NCI-H1105 treated with DMSO at 0.1 percent for 48 hours (cell line): Measurements from ENCODE around the gene MESP2.
A peak's percentile ranks its signal among the peaks of the same experiment; 100 is the strongest.
"Not testable (repeated sequence)": the region's sequence is repeated elsewhere in the genome, so short reads cannot be mapped to it uniquely, and the experiment has no call there.

Experiments
- DNase-seq: peaks from one replicate; lab custom pipeline; 2025; lab: John Stamatoyannopoulos, UW

Gene MESP2

DNA sequence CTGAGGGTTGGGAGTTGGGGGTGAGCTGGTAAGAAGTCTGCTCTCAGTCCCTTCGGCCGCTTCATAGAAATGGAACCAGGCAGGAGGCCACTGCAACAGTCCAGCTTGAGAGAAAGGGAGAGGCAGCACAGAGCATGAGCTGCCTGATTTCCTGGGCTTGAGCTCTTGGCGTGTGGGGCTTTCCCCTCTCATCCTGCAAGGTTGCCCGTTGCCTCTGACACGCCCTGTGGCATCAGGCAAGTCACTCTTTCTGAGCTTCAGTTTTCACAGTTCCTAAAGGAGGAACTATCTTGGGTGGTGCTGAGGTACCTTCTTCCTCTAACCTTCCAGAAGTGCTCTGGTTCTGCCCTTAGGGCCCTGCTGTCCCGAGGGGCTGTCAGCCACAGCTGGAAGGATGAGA, 4.9 kb downstream of the MESP2 start:
- no peak for DNase-seq

DNA sequence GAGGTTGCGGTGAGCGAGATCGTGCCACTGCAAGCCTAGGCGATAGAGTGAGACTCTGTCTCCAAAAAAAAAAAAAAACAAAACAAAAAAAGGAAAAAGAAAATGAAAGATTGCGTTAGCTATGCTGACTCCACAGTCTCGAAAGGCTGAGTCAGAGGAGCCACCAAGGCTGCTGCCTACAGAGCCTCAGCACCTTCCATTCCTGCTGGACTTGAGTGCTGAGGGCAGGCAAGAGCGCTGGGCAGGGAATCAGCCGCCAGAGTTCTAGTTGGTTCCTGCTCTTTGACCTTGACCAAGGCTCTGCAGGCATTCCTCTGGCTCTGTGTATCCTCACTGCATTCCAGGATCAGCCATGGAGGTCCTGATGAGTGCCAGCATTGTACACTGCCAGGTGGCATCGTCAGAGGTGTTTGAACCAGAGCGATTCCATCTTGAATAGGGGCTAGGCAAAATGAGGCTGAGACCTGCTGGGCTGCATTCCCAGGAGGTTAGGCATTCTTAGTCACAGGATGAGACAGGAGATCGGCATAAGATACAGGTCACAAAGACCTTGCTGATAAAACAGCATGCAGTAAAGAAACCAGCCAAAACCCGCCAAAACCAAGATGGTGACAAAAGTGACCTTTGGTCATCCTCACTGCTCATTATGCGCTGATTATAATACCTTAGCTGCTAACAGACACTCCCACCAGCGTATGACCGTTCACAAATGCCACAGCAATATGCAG, 5.9 kb downstream of the MESP2 start:
- no peak for DNase-seq

DNA sequence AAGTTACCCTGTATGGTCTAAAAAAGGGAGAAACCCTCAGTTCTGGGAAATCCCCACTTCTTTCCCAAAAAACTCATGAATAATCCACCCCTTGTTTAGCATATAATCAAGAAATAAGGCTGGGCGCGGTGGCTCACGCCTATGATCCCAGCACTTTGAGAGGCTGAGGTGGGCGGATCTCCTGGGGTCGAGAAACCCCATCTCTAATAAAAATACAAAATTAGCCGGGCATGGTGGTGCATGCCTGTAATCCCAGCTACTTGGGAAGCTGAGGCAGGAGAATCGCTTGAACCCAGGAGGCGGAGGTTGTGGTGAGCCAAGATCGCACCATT, 6.5 kb downstream of the MESP2 start:
- DNase-seq = not testable (repeated sequence)

GRCh38 chr15:89783111-89783860, 7.2 kb downstream of the MESP2 start:
- no peak for DNase-seq

GRCh38 chr15:89783861-89784685, 7.9 kb downstream of the MESP2 start:
- DNase-seq = no peak

GRCh38 chr15:89784686-89784960, 8.5 kb downstream of the MESP2 start:
- DNase-seq = no peak

- no peak for DNase-seq
Observed at GRCh38 chr15:89785064-89785773, 9.1 kb downstream of the MESP2 start.

DNA sequence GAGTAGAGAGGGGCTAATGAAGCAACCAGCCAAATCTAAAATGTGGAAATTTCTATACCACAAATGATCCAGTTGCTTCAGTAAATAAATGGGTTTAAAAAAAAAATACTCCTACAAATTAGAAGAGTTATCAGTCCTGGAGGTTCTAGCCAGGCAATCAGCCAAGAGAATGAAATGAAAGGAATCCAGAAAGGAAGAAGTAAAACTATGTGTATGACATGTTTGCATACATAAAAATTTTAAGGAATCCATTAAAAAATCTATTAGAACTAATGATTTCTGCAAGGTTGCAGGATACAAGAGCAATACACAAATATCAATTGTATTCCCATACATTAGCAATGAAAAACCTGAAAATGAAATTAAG, 9.6 kb downstream of the MESP2 start:
- DNase-seq = no peak

GRCh38 chr15:89787944-89788343, 11.8 kb downstream of the MESP2 start:
- no peak for DNase-seq

DNA sequence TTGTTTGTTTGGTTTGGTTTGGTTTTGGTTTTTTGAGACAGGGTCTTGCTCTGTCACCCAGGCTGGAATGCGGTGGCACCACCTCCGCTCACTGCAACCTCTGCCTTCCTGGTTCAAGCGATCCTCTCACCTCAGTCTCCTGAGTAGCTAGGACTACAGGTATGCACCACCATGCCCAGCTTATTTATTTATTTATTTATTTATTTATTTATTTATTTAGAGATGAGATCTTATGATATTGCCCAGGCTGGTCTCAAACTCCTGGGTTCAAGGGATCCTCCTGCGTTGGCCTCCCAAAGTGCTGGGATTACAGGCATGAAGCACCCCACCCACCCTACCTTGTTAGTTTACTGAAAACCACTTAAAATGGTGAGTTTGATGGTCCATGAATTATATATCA, 12.5 kb downstream of the MESP2 start:
- not testable (repeated sequence) for DNase-seq

- DNase-seq = no peak
Observed at GRCh38 chr15:89790206-89790605, 14.1 kb downstream of the MESP2 start.

DNA sequence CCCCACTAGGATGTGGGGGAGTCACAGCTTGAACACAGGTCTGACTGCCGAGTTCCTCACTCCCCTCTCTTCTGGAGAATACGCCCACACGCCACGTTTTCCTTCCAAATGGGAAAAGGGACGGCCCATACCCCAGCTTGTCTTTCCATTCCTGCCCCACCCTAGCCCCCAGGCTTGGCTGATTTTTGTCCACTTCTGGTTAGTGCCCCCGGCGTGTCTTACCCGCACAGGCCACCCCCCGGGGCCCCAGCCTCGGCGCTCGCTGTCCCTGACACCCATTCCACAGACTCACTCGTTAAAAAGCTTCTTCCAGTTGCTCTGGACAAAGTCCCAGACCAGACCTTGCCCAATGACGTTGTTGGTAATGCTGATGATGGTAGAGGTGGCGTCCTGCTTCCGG, 14.5 kb downstream of the MESP2 start:
- DNase-seq = no peak

DNA sequence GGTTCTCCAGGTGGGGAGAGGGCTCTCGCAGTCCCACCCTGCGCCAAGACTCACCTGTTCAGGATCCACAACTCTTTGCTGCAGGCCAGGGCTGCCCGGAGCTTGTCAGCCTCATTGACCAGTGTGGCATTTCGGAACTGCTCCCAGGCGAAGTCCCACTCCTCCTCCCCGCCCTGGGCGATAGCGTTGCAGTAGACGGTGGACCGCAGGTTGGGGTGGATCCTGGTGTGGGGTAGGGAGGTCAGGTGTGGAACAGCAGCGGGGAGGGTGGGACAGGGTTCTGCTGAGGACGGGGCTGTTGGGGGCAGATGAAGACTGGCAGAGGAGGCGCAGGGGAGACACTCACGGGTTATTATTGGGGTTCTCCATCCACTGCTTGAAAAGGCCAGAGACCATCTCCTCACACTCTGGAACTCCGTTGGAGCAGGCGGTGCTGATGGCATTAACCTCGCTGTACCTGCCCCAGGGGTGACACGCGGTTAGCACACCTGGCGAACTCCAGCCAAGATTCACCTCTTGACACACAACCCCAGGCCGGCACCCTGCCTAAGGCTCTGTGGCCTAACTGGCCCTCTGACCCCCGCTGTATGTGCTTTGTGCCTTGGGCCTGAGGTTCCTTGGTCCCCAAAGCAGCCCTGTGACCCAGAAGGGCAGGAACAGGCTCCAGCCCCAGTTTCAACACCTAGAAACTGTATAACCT, 16.1 kb downstream of the MESP2 start:
- no peak for DNase-seq

DNA sequence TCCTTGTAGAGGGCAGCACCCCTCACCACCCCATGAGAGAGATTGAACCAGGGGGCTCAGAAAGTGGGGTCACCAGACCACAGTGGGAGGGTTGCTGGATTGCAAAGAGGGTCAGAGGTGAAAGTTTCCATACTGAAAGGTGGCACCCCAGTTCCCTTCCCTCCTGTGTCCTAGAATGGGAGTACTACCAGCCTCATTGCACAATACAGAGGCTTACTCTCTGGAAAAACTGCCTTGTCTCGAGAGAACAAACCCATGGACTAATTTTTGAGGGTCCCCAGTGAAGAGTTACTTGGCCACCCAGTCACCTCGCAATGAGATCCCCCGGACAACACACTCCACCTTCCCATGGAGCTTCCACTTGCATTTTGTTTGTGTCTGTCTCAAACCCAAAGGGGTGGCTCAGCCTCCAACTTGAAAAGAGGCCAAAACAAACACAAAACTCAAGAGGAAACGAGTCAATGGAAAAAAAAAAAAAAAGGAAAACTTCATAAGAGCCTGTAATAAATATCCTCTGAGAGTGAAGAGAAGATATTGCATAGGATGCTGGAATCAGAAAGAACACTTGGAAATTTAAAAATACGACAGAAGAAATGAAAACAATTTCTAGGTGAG, 18.6 kb downstream of the MESP2 start:
- peak; percentile 41 for DNase-seq

DNA sequence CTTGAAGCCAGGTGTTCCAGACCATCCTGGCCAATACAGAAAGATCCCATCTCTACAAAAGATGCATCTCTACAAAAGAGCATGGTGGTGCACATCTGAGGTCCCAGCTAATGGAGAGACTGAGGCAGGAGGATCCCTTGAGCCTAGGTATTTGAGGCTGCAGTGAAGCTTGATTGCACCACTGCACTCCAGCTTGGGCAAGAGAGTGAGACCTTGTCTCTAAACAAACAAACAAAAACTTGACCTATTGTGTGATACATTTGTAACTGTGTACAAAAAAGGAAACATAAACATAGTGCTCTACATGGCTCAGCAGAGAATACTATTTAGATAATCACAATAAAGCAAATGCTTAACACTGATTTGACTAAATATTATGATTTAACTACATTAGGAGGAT, 19.9 kb downstream of the MESP2 start:
- DNase-seq = no peak

DNA sequence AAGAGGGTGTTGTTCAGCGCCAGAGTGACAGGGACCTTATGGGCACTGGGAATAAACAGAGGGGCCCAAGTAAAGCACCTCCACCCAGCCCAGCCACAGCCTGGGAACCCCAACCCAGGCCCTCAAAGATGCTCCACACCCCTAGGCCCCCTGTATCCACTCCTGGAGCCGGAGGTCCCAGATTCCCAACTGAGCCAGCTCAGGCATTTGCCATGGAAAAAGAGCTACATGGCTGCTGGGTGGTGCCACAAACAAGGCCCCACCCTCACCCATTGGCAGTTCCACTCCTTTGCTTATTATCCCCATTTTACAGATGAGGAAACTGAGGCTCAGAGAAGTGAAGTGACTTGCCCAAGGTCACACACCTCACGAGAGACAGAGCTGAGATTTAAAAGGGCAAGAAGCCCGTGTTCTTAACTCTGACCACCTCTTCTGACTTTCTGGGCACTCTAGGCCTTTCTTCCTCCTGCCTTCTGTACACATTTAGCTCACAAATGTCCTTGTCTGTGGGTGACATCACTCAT, 21.6 kb downstream of the MESP2 start:
- no peak for DNase-seq

GRCh38 chr15:89799011-89799911, 23.1 kb downstream of the MESP2 start:
- DNase-seq = no peak

DNA sequence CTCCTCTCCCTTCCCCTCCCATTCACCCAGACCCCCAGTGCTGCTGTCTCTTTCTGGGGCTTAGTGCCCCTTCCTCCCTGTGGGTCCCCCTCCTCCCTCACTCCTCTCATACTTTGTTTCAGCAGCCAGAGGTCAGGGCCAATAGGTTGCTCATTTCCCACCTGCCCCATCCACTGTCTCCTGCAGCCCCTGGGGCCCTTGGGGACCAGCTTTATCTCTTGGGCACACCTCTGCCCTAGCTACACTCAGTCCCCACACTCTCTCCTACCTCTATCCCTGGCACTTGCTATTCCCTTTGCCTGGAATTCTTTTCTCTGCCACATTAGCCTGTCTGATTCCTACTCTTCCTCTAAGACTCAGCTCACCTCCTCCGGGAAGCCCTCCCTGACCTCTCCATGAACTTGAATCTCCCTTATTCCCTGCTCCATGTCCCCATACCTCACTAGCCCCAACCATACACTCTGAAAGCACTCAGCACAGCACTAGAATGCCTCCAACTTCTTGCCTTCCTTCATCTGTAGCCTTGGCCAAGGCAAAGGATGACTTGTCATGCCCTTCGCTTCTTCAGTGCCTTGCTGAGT, 23.9 kb downstream of the MESP2 start:
- DNase-seq = no peak

- no peak for DNase-seq
Observed at GRCh38 chr15:89801471-89802195, 25.5 kb downstream of the MESP2 start.
